ENCODE measurements around the gene DBNL. TPM values are rescaled to one million over a fixed set of nuclear protein-coding genes. Genes with fewer than 3 reads are reported as not detected.

Gene DBNL
- total and polyA plus RNA-seq, 7 donors: 33.4 to 66.7 (median 40.0) TPM

DNA sequence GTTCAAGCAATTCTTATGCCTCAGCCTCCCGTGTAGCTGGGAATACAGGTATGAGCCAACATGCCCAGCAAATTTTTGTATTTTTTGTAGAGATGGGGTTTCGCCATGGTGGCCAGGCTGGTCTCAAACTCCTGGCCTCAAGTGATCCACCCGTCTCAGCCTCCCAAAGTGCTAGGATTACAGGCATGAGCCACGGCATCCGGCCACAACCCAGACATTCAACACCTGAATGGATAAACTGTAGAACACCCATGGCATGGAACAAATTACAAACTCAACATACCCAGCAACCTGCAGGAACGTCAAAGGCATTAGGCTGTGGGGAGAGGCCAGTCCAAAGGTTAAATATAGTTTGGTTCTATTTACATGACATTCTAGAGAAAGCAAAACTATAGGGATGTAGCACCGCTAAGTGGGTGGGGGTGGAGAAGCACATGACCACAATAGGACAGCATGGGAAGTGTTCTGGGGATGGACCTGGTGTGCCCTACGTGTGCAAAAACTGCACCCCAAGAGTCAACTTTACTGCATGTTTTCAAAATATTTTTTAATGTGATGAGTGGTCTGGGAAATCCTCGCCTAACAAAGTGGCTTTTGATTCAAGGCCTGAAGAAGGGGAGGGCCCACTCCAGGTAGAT is 27.3 kb downstream of the DBNL start:
- Histone ChIP-seq H3K36me3 (ENCODE audit: insufficient read depth in 1 of 2, low read depth in 1 of 2) (peaks cover 2 to 38% of the 10 kb centered on the region in 2 donors), H3K9me3 (no peaks in the 10 kb centered on the region), H3K4me1 (peaks cover 59% of the 10 kb centered on the region), H3K27me3 (ENCODE audit: insufficient read depth in 3 of 3, low read length in 2 of 3) (no peaks in the 10 kb centered on the region), H3K27ac (peak overlapping the region; percentile 79), H3K4me3 (no peak overlapping the region)
- TF ChIP-seq, protein P1, sequence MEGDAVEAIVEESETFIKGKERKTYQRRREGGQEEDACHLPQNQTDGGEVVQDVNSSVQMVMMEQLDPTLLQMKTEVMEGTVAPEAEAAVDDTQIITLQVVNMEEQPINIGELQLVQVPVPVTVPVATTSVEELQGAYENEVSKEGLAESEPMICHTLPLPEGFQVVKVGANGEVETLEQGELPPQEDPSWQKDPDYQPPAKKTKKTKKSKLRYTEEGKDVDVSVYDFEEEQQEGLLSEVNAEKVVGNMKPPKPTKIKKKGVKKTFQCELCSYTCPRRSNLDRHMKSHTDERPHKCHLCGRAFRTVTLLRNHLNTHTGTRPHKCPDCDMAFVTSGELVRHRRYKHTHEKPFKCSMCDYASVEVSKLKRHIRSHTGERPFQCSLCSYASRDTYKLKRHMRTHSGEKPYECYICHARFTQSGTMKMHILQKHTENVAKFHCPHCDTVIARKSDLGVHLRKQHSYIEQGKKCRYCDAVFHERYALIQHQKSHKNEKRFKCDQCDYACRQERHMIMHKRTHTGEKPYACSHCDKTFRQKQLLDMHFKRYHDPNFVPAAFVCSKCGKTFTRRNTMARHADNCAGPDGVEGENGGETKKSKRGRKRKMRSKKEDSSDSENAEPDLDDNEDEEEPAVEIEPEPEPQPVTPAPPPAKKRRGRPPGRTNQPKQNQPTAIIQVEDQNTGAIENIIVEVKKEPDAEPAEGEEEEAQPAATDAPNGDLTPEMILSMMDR (IDR thresholded peaks at IDR 0.05): no peak
- ATAC-seq (peak in 3 of 4 donors; percentile 2 to 25 (median 8)), DNase-seq (peak; percentile 4 to 35)
- intact Hi-C loops (cut with DNase I): no loop called here
- 33 to 51% (median 33%) methylated on average over 9 of the region's 9 CpGs for WGBS, 3 donors

DNA sequence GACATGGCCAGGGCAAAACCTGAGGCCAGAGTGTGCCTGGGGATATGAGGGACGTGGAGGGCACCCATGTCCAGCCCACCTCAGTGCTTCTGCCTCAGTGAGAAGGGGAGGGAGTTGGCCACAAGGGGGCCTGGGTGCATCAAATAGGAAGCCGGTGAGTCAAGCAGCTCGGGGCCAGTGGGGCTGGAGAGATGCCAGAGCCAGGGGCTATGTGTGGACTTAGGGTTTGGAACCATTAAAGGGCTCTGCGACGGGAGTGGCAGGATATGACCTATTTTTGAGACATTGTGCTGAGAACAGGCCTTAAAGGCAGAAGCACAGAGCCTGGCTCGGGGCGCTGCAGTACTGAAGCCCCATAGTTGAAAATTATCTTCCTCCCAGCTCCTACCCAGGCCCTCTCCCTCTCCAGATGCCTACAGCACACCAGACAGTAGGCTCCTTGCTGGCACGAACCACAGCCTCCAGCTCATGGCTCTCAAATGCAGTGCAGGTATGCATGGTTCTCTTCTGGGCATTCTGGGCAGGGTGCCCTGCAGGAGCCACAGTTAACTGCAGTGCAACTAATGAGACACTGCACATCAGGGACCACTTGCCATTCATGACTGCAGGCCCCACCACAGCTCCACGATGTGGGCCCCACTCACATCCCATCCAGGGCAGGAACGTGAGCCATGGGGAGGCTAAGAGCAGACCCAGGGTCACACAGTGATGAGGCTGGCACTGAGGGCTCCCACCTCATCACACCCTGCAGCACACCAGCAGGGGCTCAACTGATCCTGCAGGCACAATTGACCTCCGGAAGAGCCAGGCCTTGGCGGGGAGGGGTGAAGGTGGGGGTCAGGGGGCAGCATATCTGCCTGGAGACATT is 28.1 kb downstream of the DBNL start:
- Histone ChIP-seq H3K27ac (peak overlapping the region; percentile 79), H3K36me3 (ENCODE audit: insufficient read depth in 1 of 2, low read depth in 1 of 2) (peaks cover 2 to 46% of the 10 kb centered on the region in 2 donors), H3K4me1 (peaks cover 55% of the 10 kb centered on the region), H3K9me3 (no peaks in the 10 kb centered on the region), H3K27me3 (ENCODE audit: insufficient read depth in 3 of 3, low read length in 2 of 3) (no peaks in the 10 kb centered on the region), H3K4me3 (no peak overlapping the region)
- ATAC-seq (peak; percentile 41 to 74 (median 63)), DNase-seq (peak; percentile 86 to 91)
- TF ChIP-seq, protein P1 (IDR thresholded peaks at IDR 0.05): peak; percentile 62
- 37 to 44% (median 38%) methylated on average over 12 of the region's 12 CpGs for WGBS, 3 donors
- intact Hi-C loops (cut with DNase I): no loop called here

DNA sequence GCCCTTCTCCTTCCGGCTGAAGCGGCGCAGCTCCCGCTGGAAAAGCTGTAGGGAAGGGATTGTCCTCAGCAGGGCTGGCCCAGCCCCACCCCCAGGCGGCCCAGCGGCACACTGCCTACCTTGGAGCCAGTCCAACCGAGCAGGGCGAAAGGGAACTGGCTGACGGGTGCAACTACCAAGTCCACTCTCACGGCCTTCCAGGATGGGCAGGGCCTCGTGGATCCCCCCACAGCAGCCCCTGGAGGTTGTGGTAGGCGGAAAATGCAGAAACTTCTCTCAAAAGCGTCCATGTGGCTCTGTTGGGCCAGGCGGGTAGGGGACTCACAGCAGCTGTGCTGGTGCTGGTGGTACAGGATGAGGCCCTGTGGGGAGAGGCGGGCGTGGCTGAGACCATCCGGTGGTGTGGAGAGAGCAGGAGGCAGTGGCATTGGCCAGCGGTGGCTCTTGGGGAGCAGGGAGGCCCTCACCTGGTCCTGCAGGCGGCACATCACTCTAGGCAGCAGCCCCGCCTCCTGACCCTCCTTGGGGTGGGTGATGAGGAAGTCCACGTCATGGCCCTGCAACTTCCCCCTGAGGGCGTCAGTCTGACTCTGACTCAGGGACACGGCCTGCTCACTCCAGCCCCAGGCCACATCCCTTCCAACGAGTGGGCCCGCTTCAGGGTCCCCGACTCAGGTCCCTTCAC is 29.3 kb downstream of the DBNL start:
- TF ChIP-seq, protein P1 (IDR thresholded peaks at IDR 0.05): peak; percentile 8
- H3K27ac ChIP-seq: peak overlapping the region; percentile 79
- intact Hi-C loops (cut with DNase I): no loop called here
- H3K4me3 ChIP-seq: peak overlapping the region; percentile 22
- WGBS, 3 donors: 41 to 51% (median 41%) methylated on average over 26 of the region's 26 CpGs
- DNase-seq: peak; percentile 77 to 92
- H3K4me1 ChIP-seq: peaks cover 57% of the 10 kb centered on the region
- H3K36me3 ChIP-seq (ENCODE audit: insufficient read depth in 1 of 2, low read depth in 1 of 2): peaks cover 2 to 58% of the 10 kb centered on the region in 2 donors
- H3K27me3 ChIP-seq (ENCODE audit: insufficient read depth in 3 of 3, low read length in 2 of 3): no peaks in the 10 kb centered on the region
- no peaks in the 10 kb centered on the region for H3K9me3 ChIP-seq
- peak; percentile 61 to 84 (median 72) for ATAC-seq

- no peak for ATAC-seq
- H3K27ac ChIP-seq: peak overlapping the region; percentile 79
- peaks cover 2 to 63% of the 10 kb centered on the region in 2 donors for H3K36me3 ChIP-seq (ENCODE audit: insufficient read depth in 1 of 2, low read depth in 1 of 2)
- H3K9me3 ChIP-seq: no peaks in the 10 kb centered on the region
- intact Hi-C loops (cut with DNase I): no loop called here
- no peaks in the 10 kb centered on the region for H3K27me3 ChIP-seq (ENCODE audit: insufficient read depth in 3 of 3, low read length in 2 of 3)
- peak in 1 of 2 donors; percentile 8 for DNase-seq
- WGBS, 3 donors: 81 to 91% (median 87%) methylated on average over 13 of the region's 13 CpGs
- peaks cover 62% of the 10 kb centered on the region for H3K4me1 ChIP-seq
- H3K4me3 ChIP-seq: no peak overlapping the region
- TF ChIP-seq, protein P1 (IDR thresholded peaks at IDR 0.05): no peak
Measured at GRCh38 chr7:44074349-44074695, 29.8 kb downstream of the DBNL start.
